Neutrophil (primary cell): Measurements from ENCODE around the gene ATP5F1E.

Source experiments
- H3K27ac ChIP-seq: fragments of 200-600 bp; sonication (generic); 2 replicates; pipeline ENCODE4 v1.5.1; 2016; ENCODE audit warnings: mild to moderate bottlenecking, moderate library complexity
- H3K27me3 ChIP-seq: fragments of 200-600 bp; sonication (generic); 2 replicates; pipeline ENCODE4 v1.6.0; 2016; ENCODE audit warnings: mild to moderate bottlenecking
- H3K36me3 ChIP-seq: fragments of 200-600 bp; sonication (generic); 2 replicates; pipeline ENCODE4 v1.5.1; 2017
- H3K4me1 ChIP-seq, 2 experiments: fragments of 200-600 bp in 1 of 2; sonication (generic) in 1 of 2; 1 replicate in 1 of 2; 2 replicates in 1 of 2; pipeline versions ENCODE4 v1.5.1 to v1.6.1; 2013 to 2016; ENCODE audit warnings: low read depth in 1 of 2, low read length in 1 of 2, mild to moderate bottlenecking in 1 of 2, moderate library complexity in 1 of 2; ENCODE audit not compliant: control insufficient read depth in 1 of 2, insufficient read depth in 1 of 2
- H3K4me3 ChIP-seq, 2 experiments: fragments of 200-600 bp in 1 of 2; sonication (generic) in 1 of 2; 1 replicate in 1 of 2; 2 replicates in 1 of 2; pipeline ENCODE4 v1.5.1; 2013 to 2016; ENCODE audit warnings: low read depth in 1 of 2, low read length in 1 of 2, mild to moderate bottlenecking in 1 of 2, moderate library complexity in 1 of 2
- H3K9me3 ChIP-seq: fragments of 200-600 bp; sonication (generic); 2 replicates; pipeline ENCODE4 v1.5.1; 2016
- TF ChIP-seq, protein P1 (sequence below): fragments of 200-600 bp; sonication (generic); IDR thresholded peaks from 2 replicates; pipeline ENCODE4 v1.5.1; 2016; ENCODE audit warnings: antibody characterized with exemption

The ATP5F1E gene

DNA sequence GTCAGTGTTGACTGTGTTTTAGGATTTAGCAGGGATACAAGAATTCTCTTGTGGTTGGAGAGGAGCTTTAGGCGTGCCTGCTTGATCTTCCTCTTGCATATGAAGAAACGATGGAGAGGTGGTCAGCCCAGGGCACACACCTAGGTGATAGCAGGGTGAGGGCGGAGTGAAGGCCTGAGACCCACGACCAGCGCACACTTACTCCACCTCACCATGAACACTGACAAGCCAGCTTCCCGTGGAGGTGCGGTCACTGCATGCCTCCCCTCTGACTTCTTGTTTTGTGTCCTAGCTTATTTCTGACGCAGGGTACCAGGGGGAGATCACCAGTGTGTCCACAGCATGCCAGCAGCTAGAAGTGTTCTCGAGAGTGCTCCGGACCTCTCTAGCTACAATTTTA lies 42.9 kb downstream of the ATP5F1E start:
- TF ChIP-seq, protein P1, sequence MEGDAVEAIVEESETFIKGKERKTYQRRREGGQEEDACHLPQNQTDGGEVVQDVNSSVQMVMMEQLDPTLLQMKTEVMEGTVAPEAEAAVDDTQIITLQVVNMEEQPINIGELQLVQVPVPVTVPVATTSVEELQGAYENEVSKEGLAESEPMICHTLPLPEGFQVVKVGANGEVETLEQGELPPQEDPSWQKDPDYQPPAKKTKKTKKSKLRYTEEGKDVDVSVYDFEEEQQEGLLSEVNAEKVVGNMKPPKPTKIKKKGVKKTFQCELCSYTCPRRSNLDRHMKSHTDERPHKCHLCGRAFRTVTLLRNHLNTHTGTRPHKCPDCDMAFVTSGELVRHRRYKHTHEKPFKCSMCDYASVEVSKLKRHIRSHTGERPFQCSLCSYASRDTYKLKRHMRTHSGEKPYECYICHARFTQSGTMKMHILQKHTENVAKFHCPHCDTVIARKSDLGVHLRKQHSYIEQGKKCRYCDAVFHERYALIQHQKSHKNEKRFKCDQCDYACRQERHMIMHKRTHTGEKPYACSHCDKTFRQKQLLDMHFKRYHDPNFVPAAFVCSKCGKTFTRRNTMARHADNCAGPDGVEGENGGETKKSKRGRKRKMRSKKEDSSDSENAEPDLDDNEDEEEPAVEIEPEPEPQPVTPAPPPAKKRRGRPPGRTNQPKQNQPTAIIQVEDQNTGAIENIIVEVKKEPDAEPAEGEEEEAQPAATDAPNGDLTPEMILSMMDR, result no peak
- Histone ChIP-seq H3K36me3 (peaks cover 87% of the 10 kb centered on the region), H3K27me3 (no peaks in the 10 kb centered on the region), H3K4me1 (no peaks in the 10 kb centered on the region), H3K27ac (no peak overlapping the region), H3K9me3 (no peaks in the 10 kb centered on the region), H3K4me3 (no peak overlapping the region)

DNA sequence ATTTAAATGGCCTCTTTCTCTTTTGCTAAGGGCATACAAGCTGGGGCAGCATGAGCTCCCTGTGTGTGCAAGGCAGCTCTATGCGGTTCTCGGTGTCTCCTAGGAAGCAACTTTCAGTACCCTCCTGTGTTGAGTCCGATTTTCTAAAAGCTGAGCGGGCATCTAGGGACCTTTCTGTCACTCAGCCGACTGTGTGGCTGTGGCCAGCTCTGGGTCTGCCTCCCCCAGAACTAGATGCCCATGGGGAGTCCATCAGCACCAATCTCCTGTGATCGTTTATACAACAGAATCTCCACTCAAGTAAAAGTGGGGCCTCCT lies 43.6 kb downstream of the ATP5F1E start:
- Histone ChIP-seq H3K4me3 (no peak overlapping the region), H3K27me3 (no peaks in the 10 kb centered on the region), H3K27ac (no peak overlapping the region), H3K4me1 (no peaks in the 10 kb centered on the region), H3K9me3 (no peaks in the 10 kb centered on the region), H3K36me3 (peaks cover 80% of the 10 kb centered on the region)
- TF ChIP-seq, protein P1, result no peak

DNA sequence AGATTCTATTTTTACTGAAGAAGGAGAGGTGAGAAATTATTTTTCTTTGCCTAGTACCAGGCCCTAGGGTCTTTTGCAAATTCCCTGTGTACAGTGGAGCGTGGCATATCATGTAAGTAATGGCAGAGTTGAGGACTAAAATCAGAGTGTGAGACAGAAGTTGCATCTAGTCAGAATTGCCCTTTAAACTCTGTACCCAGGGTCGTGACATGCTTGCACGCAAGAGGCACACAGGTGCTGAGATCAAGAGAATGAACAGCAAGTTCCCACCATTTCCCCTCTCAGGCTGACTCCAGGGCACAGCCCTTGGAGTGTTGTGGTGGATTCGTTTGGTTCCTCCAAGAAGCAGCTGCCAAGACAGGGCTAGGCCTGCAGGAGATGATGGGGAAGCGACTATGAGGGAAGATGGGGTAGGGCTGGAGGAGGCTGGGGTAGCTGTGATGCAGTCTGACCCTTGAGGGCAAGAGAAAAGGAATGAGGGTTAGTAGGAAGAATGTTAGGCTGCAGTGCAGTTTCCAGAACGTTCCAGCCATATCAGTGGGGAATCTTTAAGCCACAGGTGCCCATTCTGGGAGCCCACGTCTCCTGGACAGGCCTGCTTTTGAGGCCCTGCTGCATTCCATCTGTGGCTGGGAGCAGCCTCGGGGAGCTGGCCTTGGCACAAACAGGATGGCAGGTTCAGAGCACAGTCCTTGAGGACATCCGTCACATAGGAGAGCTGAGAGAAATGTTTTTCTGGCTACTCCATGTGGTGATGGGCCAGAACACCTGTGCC lies 44.2 kb downstream of the ATP5F1E start:
- Histone ChIP-seq H3K27me3 (no peaks in the 10 kb centered on the region), H3K4me1 (no peaks in the 10 kb centered on the region), H3K4me3 (no peak overlapping the region), H3K9me3 (no peaks in the 10 kb centered on the region), H3K36me3 (peaks cover 75% of the 10 kb centered on the region), H3K27ac (no peak overlapping the region)
- TF ChIP-seq, protein P1, result no peak

DNA sequence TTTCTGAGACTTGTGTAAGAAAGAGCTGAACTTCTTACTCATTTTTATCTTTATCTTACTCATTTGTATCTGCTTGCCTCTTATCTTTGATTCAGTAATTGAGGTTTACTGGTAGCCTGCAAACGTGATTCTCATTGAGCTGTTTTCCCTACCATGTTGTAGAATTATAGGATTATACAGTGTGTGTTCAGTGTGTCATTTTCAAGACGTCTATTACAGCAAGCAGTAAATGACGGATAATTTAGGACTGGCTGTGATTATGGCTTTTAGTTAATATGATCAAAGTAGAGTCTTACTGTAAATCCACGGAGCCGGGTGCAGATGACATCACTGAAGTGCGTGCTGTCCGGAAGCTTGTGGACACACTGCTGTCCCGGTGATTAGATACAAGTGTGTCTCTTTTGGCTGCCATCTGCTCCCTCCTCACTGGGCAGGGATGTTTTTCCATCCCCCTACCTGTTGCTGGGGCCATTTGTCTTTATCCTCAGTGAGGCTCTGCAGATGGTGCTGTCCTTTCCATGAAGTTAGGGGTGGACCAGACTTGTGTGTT lies 45.1 kb downstream of the ATP5F1E start:
- Histone ChIP-seq H3K4me1 (peaks cover 0 to 3% of the 10 kb centered on the region in 2 experiments), H3K27ac (no peak overlapping the region)
- TF ChIP-seq, protein P1, result no peak

DNA sequence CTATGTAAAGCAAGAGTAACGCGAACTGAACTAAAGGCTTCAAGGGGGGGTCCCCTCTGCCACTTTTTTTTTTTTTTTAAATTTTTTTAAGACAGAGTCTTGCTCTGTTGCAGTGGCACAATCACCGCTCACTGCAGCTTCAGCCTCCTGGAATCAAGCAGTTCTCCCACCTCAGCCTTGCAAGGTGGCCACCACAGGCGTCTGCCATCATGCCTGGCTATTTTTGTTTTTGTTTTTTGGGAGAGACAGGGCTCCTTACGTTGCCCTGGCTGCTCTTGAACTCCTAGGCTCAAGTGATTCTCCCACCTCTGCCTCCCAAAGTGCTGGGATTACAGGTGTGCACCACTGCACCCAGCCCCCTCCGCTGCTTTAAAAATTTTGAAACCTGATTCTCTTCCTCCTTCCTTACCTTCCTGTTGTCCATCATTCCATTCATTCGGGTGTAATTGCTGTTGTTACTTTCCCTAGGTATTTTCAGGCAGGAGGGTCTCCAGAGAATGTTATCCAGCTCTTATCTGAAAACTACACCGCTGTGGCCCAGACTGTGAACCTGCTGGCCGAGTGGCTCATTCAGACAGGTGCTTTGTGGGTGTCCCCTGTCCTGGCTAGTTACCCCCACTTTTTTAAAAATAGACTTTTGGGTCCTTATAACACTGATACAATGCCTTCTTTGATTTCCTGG lies 45.7 kb downstream of the ATP5F1E start:
- TF ChIP-seq, protein P1, result no peak

More for the DNA sequence above, 45.1 kb downstream of the ATP5F1E start:
- Histone ChIP-seq H3K27me3 (no peaks in the 10 kb centered on the region), H3K9me3 (no peaks in the 10 kb centered on the region), H3K4me3 (no peak overlapping the region), H3K36me3 (peaks cover 65% of the 10 kb centered on the region)

More for the DNA sequence above, 45.7 kb downstream of the ATP5F1E start:
- Histone ChIP-seq H3K36me3 (peaks cover 59% of the 10 kb centered on the region), H3K4me3 (no peak overlapping the region), H3K27ac (no peak overlapping the region), H3K9me3 (no peaks in the 10 kb centered on the region), H3K4me1 (peaks cover 4 to 8% of the 10 kb centered on the region in 2 experiments), H3K27me3 (no peaks in the 10 kb centered on the region)
